ENCODE results near the gene ELFN1.

Gene ELFN1

GRCh38 chr7:1675673-1676549, 5.8 kb downstream of the ELFN1 start:
- no peak for DNase-seq (ENCODE audit: low read depth in 2 of 2)

DNA sequence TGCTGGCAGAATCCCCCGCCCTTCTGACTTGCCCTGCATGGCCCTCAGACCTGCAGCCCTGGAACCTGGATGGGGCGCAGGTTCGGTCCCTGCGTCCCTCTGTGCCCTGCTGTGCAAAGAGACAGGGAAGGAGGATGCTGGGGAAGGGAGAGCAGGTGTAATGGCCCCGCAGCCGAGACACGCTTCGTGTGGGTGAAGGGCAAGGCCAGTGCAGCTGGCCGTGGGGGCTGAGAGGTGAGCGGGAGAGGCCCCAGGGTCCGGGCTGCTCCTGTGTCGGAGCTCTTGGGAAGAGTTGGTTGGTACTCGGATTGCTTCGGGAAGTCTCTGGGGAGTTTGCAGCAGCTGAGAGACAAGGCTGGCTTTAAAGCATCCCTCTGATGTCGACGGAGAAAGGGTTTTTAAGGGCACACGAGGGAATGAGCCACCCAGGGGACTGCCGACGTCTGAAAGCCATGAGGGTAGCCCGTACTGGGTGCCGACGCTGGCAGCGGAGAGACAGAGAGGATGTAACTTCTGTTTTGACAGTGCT, 6.5 kb downstream of the ELFN1 start:
- DNase-seq (ENCODE audit: low read depth in 2 of 2) = no peak

GRCh38 chr7:1677206-1678080, 7.4 kb downstream of the ELFN1 start:
- DNase-seq (ENCODE audit: low read depth in 2 of 2) = no peak

GRCh38 chr7:1678081-1678543, 8.0 kb downstream of the ELFN1 start:
- no peak for DNase-seq (ENCODE audit: low read depth in 2 of 2)

DNA sequence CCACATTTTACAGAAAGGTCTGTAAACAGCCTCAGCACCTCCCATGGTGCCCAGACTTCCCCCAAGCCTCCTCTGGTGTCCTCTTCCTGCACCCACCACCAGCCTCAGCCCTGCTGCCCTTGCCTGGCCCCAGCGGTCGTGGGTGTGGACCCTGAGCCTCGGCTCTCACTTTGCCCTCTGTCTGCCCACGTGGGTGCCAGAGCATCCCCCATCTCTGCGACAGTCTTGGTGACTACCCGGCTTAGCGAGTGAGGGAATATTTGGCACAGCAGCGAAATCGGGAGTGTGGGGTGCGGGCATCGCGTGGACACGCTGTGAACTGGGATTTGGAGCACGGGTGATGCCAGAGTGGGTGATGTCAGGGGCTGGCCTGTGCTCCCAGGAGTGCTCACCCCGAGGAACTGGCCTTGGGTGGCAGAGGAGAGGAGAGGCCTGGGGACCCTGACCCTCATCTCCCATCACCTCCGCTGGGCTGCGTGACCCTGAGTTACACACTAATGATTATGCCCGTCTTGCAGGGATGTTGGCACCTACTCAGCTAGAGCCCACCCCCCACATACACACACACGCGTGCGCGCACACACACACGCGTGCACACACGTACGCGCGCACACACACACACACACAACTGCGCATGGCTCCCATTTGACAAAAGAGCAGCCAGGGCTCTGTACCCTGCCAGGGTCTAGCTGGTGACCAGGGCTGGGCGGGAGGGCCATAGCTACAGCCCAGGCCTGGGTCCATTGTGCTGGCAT, 8.7 kb downstream of the ELFN1 start:
- no peak for DNase-seq (ENCODE audit: low read depth in 2 of 2)

- DNase-seq (ENCODE audit: low read depth in 2 of 2) = no peak
Measured at GRCh38 chr7:1679326-1679965, 9.4 kb downstream of the ELFN1 start.

GRCh38 chr7:1679966-1680730, 10.1 kb downstream of the ELFN1 start:
- DNase-seq (ENCODE audit: low read depth in 2 of 2) = no peak

DNA sequence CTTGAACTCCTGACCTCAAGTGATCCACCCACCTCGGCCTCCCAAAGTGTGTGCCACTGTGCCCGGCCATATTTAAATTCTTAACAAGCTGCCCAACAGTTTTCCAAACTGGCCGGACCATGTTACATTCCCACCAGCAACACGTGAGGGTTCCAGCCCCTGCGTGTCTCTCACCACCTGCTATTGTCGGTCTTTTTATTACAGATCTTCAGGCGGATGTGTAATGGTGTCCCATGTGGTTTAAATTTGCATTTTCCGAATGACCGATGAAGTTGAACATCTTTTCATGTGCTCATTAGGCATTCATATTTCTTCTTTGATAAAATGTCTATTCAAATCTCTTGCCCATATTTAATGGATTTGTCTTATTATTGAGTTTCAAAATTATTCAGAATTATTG, 11.5 kb downstream of the ELFN1 start:
- no peak for DNase-seq (ENCODE audit: low read depth in 2 of 2)

DNA sequence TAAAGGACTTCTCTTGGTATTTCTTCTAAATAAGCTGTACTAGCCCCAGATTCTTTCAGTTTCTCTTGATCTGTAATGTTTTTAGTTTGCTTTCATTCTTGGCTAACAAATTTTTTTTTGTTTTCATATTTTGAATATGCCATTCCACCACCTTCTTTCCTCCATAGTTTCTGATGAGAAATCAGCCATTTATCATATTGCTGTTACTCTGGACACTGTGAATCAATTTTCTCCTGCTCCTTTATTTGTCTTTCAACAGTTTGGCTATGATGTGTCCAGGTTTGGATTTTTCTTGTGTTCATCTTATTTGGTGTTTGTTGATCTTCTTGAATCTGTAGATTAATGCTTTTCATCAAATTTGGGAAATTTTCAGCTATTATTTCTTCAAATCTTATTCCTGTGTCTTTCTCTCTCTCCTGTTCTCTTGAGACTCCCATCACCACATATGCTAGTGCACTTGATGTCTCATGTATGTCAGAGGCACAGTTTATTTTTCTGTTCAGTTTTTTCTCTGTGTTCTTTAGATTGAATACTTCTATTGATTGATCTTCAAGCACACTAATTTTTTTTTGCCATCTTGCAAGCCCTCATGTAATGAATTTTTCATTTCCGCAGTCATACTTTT, 15.0 kb downstream of the ELFN1 start:
- DNase-seq (ENCODE audit: low read depth in 2 of 2) = no peak

DNA sequence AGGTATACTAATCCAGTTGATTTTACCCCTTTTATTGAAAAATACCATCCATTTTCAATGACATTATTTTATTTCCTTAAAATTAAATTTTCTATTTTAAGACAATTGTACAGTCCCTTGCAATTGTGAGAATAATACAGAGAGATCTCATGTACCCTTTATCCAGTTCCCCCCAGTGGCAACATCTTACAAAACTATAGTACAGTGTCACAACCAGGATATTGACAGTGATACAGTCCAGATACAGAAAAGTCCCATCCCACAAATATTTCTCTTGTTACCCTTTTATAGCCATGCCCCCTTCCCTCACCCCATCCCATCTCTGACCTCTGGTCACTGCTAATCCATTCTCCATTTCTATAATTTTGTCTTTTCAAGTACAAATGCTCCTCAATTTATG, 18.5 kb downstream of the ELFN1 start:
- DNase-seq (ENCODE audit: low read depth in 2 of 2) = no peak

- no peak for DNase-seq (ENCODE audit: low read depth in 2 of 2)
Measured at GRCh38 chr7:1689311-1689710, 19.2 kb downstream of the ELFN1 start.

DNA sequence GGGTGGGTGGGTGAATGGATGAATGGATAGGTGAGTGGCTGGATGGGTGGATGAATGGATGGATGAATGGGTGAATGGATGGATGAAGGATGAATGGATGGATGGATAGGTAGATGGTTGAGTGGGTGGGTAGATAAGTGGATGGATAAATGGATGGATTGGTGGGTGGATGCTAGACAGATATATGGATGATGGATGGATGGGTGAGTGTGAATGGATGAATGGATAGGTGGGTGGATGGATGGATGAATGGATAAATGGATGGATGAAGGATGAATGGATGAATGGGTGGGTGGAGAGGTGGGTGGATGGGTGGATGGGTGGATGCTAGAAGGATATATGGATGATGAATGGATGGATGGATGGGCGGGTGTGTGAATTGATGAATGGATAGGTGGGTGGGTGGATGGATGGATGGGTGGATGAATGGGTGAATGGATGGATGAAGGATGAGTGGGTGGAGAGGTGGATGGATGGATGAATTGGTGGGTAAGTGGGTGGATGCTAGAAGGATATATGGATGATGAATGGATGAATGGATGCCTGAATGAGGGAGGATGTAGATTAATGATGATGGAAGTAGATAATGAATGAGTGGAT, 20.4 kb downstream of the ELFN1 start:
- DNase-seq (ENCODE audit: low read depth in 2 of 2) = no peak

DNA sequence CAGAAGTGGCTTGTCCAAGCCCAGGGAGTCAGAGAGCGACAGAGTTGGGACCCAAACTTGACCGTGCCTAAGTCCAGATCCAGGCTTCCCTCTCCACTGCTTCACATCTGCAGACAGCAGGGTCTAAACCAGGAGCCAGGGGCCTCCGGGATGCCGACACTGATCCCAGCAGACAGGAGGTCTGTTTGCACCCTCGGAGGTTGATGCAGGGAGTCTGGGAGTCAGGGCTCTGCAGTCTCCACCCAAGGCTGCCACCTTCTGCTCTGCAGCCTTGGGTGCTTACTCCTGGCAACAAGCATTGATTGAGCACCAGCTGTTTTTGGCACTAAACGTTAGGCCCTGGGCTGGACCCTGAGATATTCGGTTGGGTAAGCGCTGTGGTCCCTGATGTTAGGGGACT, 21.0 kb downstream of the ELFN1 start:
- no peak for DNase-seq (ENCODE audit: low read depth in 2 of 2)

- no peak for DNase-seq (ENCODE audit: low read depth in 2 of 2)
Measured at GRCh38 chr7:1691601-1692514, 21.8 kb downstream of the ELFN1 start.

GRCh38 chr7:1692515-1693418, 22.7 kb downstream of the ELFN1 start:
- DNase-seq (ENCODE audit: low read depth in 2 of 2) = no peak

DNA sequence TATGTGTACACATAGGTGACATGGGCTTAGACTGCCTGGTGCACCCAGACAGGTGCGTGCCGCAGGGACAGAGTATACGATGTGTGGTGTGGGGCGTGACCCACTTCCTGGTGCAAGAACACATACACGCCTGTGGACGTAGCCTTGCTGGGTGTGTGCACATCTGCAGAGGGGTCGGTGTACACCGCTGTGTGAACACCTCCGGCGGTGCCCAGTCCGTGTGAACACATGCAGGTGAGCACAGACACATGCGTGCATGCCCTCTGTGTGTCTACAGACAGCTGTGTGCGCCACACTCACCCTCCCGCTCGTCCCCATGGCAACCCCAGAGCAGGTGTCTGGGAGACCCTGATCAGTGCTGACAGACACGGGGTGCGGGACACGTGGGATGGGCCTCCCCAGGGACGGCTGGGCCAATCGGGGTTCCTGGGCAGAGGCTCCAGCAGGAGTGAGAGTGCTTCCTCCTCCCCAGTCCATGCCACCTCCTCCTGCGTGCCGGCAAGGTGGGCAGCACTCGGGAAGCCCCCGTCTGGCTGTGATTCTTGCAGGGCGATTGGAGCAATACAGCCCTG, 23.4 kb downstream of the ELFN1 start:
- no peak for DNase-seq (ENCODE audit: low read depth in 2 of 2)

GRCh38 chr7:1693991-1694524, 24.0 kb downstream of the ELFN1 start:
- no peak for DNase-seq (ENCODE audit: low read depth in 2 of 2)
